CD4-positive, alpha-beta T cell treated with Interleukin-17A for 1 hour (primary cell): ENCODE results near the gene KIR2DL3.
"Not testable (repeated sequence)": the region's sequence is repeated elsewhere in the genome, so short reads cannot be mapped to it uniquely, and the experiment has no call there.

Source experiments
- DNase-seq: peaks from one replicate; pipeline ENCODE4 v3.0.0-alpha.2; 2020

The KIR2DL3 gene

GRCh38 chr19:54747614-54748322, 9.5 kb downstream of the KIR2DL3 start:
- not testable (repeated sequence) for DNase-seq

GRCh38 chr19:54750276-54750675, 12.0 kb downstream of the KIR2DL3 start:
- DNase-seq = not testable (repeated sequence)

- not testable (repeated sequence) for DNase-seq
Observed at GRCh38 chr19:54756204-54757110, 18.1 kb downstream of the KIR2DL3 start.

- DNase-seq = not testable (repeated sequence)
Observed at GRCh38 chr19:54758577-54758976, 20.3 kb downstream of the KIR2DL3 start.

GRCh38 chr19:54764219-54764618, 25.9 kb downstream of the KIR2DL3 start:
- not testable (repeated sequence) for DNase-seq

- not testable (repeated sequence) for DNase-seq
Observed at GRCh38 chr19:54766464-54766863, 28.2 kb downstream of the KIR2DL3 start.

- not testable (repeated sequence) for DNase-seq
Observed at GRCh38 chr19:54769646-54770045, 31.3 kb downstream of the KIR2DL3 start, which contains the start of gene KIR2DL1. Gene KIR2DL1, plus strand, starts transcription at chr19:54769793. Its CDS starts 58 bp downstream, at chr19:54769851.

- not testable (repeated sequence) for DNase-seq
Observed at GRCh38 chr19:54770511-54770910, 32.2 kb downstream of the KIR2DL3 start.

GRCh38 chr19:54771018-54771960, 33.0 kb downstream of the KIR2DL3 start:
- not testable (repeated sequence) for DNase-seq

GRCh38 chr19:54772666-54773065, 34.4 kb downstream of the KIR2DL3 start:
- not testable (repeated sequence) for DNase-seq

- DNase-seq = not testable (repeated sequence)
Observed at GRCh38 chr19:54775095-54775815, 36.9 kb downstream of the KIR2DL3 start.

GRCh38 chr19:54775830-54776229, 37.5 kb downstream of the KIR2DL3 start:
- DNase-seq = not testable (repeated sequence)

- not testable (repeated sequence) for DNase-seq
Observed at GRCh38 chr19:54777851-54778250, 39.5 kb downstream of the KIR2DL3 start.

GRCh38 chr19:54778896-54779295, 40.6 kb downstream of the KIR2DL3 start:
- not testable (repeated sequence) for DNase-seq

GRCh38 chr19:54782916-54783315, 44.6 kb downstream of the KIR2DL3 start:
- not testable (repeated sequence) for DNase-seq

- not testable (repeated sequence) for DNase-seq
Observed at GRCh38 chr19:54786091-54786723, 47.9 kb downstream of the KIR2DL3 start.

- not testable (repeated sequence) for DNase-seq
Observed at GRCh38 chr19:54788154-54788553, 49.8 kb downstream of the KIR2DL3 start.

GRCh38 chr19:54790711-54791110, 52.4 kb downstream of the KIR2DL3 start:
- no peak for DNase-seq

GRCh38 chr19:54791476-54791875, 53.2 kb downstream of the KIR2DL3 start:
- DNase-seq = no peak

GRCh38 chr19:54792814-54793213, 54.5 kb downstream of the KIR2DL3 start:
- peak; percentile 5 for DNase-seq

GRCh38 chr19:54795758-54796157, 57.4 kb downstream of the KIR2DL3 start:
- DNase-seq = no peak
